Left colon (tissue), 2 donors: ENCODE measurements around the gene NGRN. TPM values are rescaled to one million over a fixed set of nuclear protein-coding genes. Genes with fewer than 3 reads are reported as not detected.

Experiments used
- ATAC-seq: fragments of 200-7000 bp; cut with Tn5 transposase; one replicate; pipeline ENCODE4 v1.9.1; 2020; ENCODE audit warnings: mild to moderate bottlenecking, moderate library complexity
- DNase-seq, 2 donors: peaks; one replicate each; pipeline ENCODE4 v3.0.0-alpha.2; 2020
- intact Hi-C, 2 donors: fragments of 100-400 bp; cut with DNase I in 1 of 2; cut with micrococcal nuclease in 1 of 2; formaldehyde crosslinking; loops; one replicate each; pipeline versions ENCODE4 v1.11.2 to v1.14.0; 2022; cut with DNase I, micrococcal nuclease
- long read RNA-seq: library from polyadenylated mRNA; unstranded; transcript quantifications from one replicate; pipeline ENCODE4 v2.0.0, GENCODE V29; 2021
- total RNA-seq, 2 donors: library from RNA; stranded (reverse); fragmentation: NEBNext Ultra II Directional; extraction: Animal tissue kit (Norgen Biotek cat#: 25700); gene quantifications; one replicate each; pipeline ENCODE4 v1.2.1, GENCODE V29; 2021
- donor health status: DM: no; HTN: no; CAD: no.
- donor health status: DM: yes; HTN: yes; CAD: no.

Gene NGRN, protein sequence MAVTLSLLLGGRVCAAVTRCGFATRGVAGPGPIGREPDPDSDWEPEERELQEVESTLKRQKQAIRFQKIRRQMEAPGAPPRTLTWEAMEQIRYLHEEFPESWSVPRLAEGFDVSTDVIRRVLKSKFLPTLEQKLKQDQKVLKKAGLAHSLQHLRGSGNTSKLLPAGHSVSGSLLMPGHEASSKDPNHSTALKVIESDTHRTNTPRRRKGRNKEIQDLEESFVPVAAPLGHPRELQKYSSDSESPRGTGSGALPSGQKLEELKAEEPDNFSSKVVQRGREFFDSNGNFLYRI
- 10 to 100 TPM; 47.8 to 57.0 TPM for total RNA-seq
- long read RNA-seq, full-length matches to known transcripts, result 196 of 196 reads
- long read RNA-seq, partial matches to known transcripts, result 0 of 196 reads
- long read RNA-seq, other reads (novel, unspliced or antisense), result 0 of 196 reads

DNA sequence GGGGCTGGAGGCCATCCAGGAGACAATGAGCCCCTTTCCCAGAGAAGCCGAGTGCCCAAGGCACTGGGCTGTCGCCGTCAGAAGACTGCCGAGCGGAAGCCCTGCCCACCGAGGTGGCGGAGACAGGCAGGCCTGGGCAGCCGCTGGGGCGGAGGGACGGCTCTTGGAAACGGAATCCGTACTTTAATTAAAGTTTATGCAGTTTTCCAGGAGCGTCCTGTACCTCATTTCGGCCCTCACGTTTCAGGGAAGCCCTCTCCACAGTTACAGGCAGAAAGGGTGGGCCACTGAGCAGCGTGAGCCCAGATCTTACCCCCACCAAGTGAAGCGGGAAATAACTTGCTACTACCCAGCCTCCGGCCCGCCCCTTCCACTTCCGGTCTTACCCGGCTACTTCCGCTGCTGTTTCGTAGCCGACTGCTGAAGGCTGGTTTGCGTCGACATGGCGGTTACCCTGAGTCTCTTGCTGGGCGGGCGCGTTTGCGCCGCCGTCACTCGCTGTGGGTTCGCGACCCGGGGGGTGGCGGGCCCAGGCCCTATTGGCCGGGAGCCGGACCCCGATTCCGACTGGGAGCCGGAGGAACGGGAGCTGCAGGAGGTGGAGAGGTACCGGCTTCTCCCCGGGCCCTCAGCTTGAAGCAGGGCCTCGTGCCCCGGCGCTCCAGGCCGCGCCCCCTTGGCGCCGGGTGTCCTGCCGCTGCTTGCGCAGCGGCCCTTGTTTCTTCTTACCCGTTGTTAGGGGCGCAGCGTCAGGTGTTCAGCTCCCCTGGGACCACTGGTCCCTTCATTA is at the start of gene NGRN:
TSS of gene NGRN (plus strand) at position 402 of the 790 bp plus-strand sequence. CDS start at position 443, 41 bp downstream.
- peak; percentile 83 for ATAC-seq
- intact Hi-C loops, result no loop called here
- DNase-seq, result peak; percentile 95

DNA sequence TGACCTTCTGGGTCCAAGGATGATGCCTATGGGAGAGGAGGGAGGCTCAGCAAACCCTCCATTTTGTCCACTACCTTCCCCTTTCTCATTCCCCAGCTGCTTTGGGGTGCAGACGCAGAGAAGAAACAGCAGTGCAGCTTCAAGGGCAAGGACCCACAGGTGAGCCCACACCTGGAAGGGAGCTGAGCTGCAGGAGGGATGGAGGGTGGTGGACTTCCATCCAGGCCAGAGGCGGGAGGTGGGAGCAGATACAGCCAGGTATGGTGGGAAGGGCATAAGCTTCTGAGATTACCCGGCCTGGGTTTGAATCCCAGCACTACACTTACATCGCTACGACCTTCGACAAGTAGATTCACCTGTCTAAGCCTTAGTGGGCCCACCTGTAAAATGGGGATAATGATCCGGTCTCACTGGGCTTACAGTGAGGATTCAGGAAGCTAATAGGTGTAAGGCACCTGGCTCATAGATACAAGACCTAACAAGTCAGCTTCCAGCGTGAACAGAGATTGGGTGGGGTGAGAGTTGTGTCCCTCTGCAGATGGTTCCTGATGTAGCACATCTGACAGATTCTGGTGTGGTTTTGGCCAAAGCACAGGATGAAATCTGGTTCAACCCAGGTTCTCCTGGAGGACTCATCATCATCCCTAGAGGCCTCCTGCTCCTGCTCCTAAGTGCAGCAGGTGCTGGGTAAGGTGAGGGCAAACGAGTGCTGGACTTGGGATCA is 47.6 kb upstream of the NGRN start:
- DNase-seq (no peak), ATAC-seq (no peak)
- intact Hi-C loops, result no loop called here

DNA sequence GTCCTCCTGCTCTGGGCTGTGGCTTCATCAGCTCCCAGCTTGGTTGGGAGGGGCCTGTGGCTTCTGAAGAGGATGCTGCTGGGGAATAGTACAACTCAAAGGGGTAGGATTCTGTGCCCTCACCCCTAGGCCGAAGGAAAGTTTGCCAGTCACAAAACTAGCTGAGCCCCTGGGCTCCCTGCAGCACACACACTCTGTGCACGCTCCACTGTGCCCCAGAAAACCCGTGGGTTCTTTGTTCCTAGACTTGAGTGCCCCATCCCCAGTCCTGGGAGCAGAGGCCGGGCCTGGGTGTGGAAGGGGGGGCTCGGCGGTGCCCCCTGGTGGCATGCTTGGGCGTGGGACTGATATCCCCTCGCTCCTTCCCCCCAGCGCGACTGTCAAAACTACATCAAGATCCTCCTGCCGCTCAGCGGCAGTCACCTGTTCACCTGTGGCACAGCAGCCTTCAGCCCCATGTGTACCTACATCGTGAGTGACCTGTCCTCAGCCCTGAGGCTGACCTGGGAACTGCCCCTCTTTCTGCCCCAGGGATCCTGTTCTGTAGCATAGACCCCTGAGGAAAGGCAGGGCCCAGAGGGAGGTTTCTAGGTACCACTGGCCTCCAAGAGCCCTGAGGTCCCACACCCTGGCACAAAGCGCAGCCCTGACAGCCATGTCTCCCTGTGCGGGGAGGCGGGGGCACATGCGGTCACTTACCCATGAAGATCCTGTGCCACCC is 45.9 kb upstream of the NGRN start:
- intact Hi-C loops, result no loop called here
- DNase-seq, result peak in 1 of 2 donors; percentile 67
- peak; percentile 34 for ATAC-seq

DNA sequence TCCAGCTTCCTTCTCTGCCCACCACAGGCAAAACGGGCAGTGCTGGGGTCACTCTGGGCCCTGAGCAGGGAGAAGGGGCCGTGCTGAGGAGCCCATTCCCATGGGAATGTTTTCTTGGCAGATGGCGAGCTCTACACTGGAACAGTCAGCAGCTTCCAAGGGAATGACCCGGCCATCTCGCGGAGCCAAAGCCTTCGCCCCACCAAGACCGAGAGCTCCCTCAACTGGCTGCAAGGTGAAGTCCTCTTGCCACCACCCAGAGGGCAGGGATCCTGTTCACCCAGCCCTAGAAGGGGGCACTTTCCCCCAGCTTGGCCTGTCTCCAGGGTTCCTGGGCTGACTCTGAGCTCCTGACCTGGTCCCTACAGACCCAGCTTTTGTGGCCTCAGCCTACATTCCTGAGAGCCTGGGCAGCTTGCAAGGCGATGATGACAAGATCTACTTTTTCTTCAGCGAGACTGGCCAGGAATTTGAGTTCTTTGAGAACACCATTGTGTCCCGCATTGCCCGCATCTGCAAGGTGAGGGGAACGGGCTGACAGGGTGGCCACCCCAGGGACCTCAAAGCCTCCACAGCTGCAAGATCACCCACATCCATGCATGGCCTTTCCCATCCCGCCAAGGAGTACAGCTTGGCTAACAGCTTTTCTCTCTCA is 44.1 kb upstream of the NGRN start:
- intact Hi-C loops, result no loop called here
- DNase-seq (peak; percentile 80 to 81), ATAC-seq (peak; percentile 86)

DNA sequence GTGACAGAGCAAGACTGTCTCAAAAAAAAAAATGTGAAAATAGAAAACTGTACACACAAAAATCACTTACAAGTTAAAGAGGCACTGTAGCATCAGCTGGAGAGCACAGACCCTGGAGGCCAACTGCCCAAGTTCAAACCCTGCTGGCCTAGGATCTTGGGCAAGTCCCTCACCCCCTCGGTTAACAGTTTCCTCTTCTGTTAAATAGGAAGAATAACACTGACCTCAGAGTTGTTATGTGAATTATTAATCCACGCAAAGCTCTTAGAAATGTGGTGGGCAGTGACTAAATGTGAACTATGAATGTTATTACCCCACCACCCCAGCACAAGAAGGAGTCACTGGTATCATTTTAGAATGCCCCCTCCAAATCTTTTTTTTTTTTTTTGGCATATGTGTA is 42.9 kb upstream of the NGRN start:
- no peak for DNase-seq
- no peak for ATAC-seq
- intact Hi-C loops, result no loop called here

DNA sequence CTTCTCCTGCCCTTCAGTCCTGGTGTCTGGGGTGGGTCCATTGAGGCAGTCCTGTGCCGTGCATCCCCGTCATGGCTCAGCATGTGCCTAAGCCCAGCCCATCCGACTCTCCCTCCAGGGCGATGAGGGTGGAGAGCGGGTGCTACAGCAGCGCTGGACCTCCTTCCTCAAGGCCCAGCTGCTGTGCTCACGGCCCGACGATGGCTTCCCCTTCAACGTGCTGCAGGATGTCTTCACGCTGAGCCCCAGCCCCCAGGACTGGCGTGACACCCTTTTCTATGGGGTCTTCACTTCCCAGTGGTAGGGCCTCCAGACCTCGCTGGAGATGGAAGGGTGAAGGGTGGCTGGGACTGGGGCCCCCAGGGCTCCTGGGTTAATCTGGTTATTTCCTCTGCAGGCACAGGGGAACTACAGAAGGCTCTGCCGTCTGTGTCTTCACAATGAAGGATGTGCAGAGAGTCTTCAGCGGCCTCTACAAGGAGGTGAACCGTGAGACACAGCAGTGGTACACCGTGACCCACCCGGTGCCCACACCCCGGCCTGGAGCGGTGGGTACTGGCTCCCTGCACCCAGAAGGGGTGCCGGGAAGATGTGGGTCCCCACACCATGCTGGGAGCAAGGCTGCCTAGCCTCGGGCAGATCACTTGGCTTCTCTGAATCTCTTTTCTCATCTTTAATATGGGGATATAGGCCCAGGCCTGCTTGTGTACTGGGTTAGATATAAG is 41.9 kb upstream of the NGRN start:
- intact Hi-C loops, result no loop called here
- ATAC-seq (no peak), DNase-seq (no peak)

DNA sequence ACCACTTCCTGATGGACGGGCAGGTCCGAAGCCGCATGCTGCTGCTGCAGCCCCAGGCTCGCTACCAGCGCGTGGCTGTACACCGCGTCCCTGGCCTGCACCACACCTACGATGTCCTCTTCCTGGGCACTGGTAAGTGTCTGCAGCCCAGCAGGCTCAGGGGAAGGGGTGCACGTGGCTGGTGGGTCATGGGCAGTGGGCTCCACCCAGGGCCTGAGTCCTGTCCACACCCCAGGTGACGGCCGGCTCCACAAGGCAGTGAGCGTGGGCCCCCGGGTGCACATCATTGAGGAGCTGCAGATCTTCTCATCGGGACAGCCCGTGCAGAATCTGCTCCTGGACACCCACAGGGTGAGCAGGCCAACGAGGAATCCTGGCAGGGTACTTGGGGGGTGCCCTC is 40.4 kb upstream of the NGRN start:
- intact Hi-C loops, result no loop called here

DNA sequence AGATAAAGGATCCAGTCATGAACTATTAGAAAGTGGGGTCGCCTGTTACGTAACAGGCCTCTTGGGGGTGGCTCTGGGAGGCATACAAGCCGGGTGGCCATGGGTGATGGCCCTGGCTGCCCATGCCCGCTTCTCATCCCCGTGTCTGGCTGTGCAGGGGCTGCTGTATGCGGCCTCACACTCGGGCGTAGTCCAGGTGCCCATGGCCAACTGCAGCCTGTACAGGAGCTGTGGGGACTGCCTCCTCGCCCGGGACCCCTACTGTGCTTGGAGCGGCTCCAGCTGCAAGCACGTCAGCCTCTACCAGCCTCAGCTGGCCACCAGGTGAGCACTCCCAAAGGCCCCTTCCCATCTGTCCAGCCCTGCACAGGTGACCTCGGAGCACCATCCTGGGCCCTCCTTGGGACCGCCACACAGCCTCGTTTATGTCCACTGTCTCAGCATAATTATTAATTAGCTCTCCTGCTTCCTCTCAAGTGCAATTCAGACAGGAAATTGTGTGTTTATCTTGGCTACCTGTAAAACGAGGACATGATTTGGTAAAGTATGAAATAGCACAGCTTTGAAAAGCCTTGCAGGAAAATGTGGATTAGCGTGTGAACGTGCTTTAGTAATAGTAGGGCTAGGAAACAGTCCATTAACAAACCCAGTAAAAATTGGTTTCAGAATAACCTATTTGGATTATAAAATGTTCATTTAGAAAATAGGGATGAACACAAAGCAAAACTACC is 39.8 kb upstream of the NGRN start:
- intact Hi-C loops, result no loop called here
- DNase-seq (no peak), ATAC-seq (no peak)

More for the DNA sequence above, 40.4 kb upstream of the NGRN start:
- no peak for DNase-seq
- ATAC-seq, result no peak

DNA sequence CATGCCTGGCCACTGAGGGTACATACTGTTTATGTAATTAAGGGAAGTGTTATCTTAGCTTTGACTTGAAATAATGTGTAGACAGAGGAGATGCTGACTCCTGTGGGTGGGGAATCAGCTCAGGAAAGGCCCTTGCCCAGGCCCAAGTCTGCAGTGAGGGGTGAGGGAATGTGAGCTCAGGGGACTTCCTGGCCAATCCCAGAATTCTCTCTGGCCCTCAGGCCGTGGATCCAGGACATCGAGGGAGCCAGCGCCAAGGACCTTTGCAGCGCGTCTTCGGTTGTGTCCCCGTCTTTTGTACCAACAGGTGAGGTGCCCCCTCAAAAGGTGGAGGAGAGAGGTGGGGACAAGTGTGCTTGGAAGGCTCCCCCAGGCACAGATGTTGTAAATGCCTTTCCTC is 38.1 kb upstream of the NGRN start:
- intact Hi-C loops, result no loop called here
- DNase-seq (no peak), ATAC-seq (no peak)

DNA sequence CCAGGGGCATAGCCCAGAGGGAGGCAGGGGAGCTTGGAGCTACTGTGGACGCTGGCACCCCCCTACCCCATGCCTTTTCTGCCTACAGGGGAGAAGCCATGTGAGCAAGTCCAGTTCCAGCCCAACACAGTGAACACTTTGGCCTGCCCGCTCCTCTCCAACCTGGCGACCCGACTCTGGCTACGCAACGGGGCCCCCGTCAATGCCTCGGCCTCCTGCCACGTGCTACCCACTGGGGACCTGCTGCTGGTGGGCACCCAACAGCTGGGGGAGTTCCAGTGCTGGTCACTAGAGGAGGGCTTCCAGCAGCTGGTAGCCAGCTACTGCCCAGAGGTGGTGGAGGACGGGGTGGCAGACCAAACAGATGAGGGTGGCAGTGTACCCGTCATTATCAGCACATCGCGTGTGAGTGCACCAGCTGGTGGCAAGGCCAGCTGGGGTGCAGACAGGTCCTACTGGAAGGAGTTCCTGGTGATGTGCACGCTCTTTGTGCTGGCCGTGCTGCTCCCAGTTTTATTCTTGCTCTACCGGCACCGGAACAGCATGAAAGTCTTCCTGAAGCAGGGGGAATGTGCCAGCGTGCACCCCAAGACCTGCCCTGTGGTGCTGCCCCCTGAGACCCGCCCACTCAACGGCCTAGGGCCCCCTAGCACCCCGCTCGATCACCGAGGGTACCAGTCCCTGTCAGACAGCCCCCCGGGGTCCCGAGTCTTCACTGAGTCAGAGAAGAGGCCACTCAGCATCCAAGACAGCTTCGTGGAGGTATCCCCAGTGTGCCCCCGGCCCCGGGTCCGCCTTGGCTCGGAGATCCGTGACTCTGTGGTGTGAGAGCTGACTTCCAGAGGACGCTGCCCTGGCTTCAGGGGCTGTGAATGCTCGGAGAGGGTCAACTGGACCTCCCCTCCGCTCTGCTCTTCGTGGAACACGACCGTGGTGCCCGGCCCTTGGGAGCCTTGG is 37.4 kb upstream of the NGRN start:
- ATAC-seq, result no peak
- intact Hi-C loops, result no loop called here
- no peak for DNase-seq

DNA sequence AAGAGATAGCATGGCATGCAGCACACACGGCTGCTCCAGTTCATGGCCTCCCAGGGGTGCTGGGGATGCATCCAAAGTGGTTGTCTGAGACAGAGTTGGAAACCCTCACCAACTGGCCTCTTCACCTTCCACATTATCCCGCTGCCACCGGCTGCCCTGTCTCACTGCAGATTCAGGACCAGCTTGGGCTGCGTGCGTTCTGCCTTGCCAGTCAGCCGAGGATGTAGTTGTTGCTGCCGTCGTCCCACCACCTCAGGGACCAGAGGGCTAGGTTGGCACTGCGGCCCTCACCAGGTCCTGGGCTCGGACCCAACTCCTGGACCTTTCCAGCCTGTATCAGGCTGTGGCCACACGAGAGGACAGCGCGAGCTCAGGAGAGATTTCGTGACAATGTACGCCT is 36.5 kb upstream of the NGRN start:
- intact Hi-C loops, result no loop called here
- DNase-seq (no peak), ATAC-seq (no peak)

DNA sequence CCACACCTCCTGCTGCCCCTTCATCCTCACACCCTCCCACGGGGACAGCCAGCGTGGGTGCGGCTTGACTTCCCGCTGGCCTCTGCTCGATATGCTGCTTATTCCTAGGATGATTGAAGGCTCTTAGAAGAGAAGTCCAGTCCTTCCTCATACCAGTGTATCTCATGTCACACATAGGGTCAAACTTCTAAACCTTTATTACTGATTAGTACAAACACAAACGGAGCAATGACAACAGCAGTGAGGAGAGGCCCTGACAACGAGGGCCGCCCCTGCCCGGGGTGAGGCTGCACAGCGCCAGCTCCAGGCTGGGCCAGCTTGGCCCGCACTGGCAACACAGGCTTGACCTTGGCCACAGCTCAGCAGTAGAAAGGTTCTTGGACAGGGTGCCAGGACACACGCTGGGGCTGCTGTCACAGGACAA is 35.4 kb upstream of the NGRN start:
- ATAC-seq (peak; percentile 36), DNase-seq (peak; percentile 62 to 73)
- intact Hi-C loops, result no loop called here

DNA sequence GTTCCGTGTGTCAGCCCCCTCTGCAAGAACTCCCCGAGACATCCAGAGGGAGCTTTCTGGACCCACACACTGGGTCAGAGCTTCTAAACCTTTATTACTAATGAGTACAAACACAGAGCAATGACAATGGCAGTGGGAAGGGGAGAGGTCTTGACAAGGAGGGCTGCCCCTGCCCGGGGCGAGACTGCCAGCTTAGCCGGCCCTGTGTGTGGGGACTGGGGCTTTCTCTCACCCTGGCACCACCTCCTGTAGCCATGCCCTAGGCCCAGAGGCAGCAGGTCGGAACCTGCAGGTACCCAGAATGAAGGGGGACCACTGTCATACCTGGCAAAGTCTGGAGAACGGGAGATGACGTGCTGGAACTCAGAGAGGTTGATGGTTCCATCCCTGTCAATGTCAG is 34.9 kb upstream of the NGRN start:
- no peak for ATAC-seq
- DNase-seq, result no peak
- intact Hi-C loops, result no loop called here

DNA sequence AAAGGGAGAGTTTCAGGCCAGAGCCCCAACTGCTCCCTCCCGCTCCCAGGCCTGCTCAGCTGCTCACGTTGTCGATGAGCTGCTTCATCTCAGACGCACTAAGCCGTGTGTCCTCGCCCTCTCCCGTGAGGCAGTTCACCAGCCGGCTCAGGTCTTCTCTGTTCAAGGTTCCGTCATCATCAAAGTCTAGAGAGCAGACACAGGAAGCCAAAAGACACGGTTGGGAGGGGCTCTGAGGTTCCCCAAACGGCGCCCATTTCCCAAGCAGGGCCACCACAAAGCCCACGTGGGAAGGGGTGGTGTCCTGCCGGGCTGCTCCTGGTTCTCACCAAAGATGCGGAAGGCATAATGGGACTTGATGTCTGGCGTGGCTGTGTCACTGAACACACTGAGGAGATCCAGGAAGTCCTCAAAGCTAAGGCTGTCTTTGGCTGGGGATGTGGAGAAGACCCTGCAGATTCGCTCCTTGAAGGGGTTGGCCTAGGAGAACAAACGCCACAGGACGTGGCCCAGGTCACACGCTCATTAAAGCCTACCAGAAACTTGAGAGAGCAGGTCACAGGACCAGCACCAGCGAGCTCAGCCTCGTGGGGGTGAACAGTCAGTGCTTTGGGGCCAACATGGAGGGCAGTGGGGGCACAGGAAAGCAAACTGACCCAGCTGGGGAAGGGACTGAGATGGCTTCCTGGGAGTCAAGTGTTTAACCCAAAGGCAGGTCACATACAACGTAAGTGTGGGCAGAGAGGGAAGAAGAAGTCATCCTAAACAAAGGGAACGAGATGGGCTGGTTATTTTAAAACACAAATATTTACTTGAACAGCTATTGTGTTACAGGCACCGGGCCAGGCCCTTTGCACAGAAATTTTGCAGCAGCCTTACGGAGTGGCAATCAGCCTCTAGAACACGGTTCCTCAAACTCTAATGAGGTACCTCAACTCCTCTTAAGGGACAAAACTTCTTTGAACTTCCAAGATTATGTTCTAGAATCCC is 34.1 kb upstream of the NGRN start:
- intact Hi-C loops, result no loop called here
- DNase-seq (peak; percentile 50 to 62), ATAC-seq (no peak)

DNA sequence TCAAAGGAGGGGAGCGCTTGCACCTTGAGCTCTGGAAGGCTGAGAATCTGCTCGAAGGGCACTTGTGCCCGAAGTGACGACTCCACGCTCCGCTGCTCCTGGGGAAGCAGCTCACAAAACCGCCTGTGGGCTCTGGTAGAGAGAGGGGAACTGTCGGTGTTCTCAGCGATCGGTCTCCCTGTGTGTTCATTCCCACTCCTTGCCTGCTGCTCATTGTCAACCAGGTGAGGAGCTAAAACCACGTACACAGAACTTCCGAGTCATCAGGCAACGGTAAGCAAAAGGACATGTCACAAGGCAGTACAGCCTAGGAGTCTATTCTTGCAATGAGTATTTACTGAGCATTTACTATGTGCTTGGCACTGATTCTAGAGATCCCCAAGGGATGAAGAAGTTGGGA is 33.3 kb upstream of the NGRN start:
- intact Hi-C loops, result no loop called here
- ATAC-seq (no peak), DNase-seq (no peak)
